Nephron (organoid): ENCODE measurements around the gene SLC38A3.

Source experiments
- H3K27ac Mint-ChIP-seq, 3 experiments: 2 replicates each; pipeline ENCODE4 v1.8.0; 2020; ENCODE audit warnings: mixed read lengths in 3 of 3, mild to moderate bottlenecking in 2 of 3, moderate library complexity in 1 of 3
- H3K27me3 Mint-ChIP-seq: 2 replicates; pipeline ENCODE4 v1.8.0; 2021; ENCODE audit warnings: low read depth, mild to moderate bottlenecking, moderate library complexity, mixed read lengths
- H3K36me3 Mint-ChIP-seq: 2 replicates; pipeline ENCODE4 v1.8.0; 2020; ENCODE audit warnings: low read depth, mixed read lengths
- H3K4me1 Mint-ChIP-seq: 2 replicates; pipeline ENCODE4 v1.8.0; 2020; ENCODE audit warnings: mixed read lengths
- H3K4me3 Mint-ChIP-seq, 3 experiments: 2 replicates each; pipeline ENCODE4 v1.8.0; 2020; ENCODE audit warnings: mild to moderate bottlenecking in 3 of 3, mixed read lengths in 3 of 3, moderate library complexity in 2 of 3
- H3K9me3 Mint-ChIP-seq: 2 replicates; pipeline ENCODE4 v1.8.0; 2020; ENCODE audit warnings: mixed read lengths
- CTCF ChIP-seq, 3 experiments: fragments of 200-600 bp; sonication (generic); IDR thresholded peaks; one replicate each; pipeline ENCODE4 v1.5.0; 2021; ENCODE audit warnings: antibody characterized with exemption in 3 of 3; ENCODE audit not compliant: unreplicated experiment in 3 of 3

The SLC38A3 gene

GRCh38 chr3:50203113-50203808 lies 1.8 kb upstream of the SLC38A3 start:
- Mint-ChIP-seq H3K27ac (peak overlapping the region; percentile 31 to 78 (median 48)), H3K27me3 (peaks cover 45% of the 10 kb centered on the region), H3K4me3 (peak overlapping the region; percentile 41 to 65 (median 51)), H3K9me3 (no peaks in the 10 kb centered on the region), H3K36me3 (no peaks in the 10 kb centered on the region), H3K4me1 (peaks cover 18% of the 10 kb centered on the region)
- no peak for TF ChIP-seq CTCF (IDR thresholded peaks at IDR 0.05; ENCODE audit: unreplicated experiment in 3 of 3)

GRCh38 chr3:50203809-50204803 lies 965 bp upstream of the SLC38A3 start:
- Mint-ChIP-seq H3K4me1 (peaks cover 24% of the 10 kb centered on the region), H3K27me3 (peaks cover 45% of the 10 kb centered on the region), H3K27ac (no peak overlapping the region), H3K4me3 (peak overlapping the region; percentile 30 to 65 (median 55)), H3K9me3 (no peaks in the 10 kb centered on the region), H3K36me3 (no peaks in the 10 kb centered on the region)
- no peak for TF ChIP-seq CTCF (IDR thresholded peaks at IDR 0.05; ENCODE audit: unreplicated experiment in 3 of 3)

GRCh38 chr3:50205413-50206276 lies 574 bp downstream of the SLC38A3 start:
- Mint-ChIP-seq H3K4me1 (peaks cover 24% of the 10 kb centered on the region), H3K27ac (no peak overlapping the region), H3K27me3 (peaks cover 44% of the 10 kb centered on the region)

GRCh38 chr3:50207359-50208042 lies 2.4 kb downstream of the SLC38A3 start:
- H3K4me1 Mint-ChIP-seq = peaks cover 14% of the 10 kb centered on the region
- no peaks in the 10 kb centered on the region for H3K9me3 Mint-ChIP-seq
- H3K4me3 Mint-ChIP-seq = peak overlapping the region in 1 of 3 experiments; percentile 32
- H3K27me3 Mint-ChIP-seq = peaks cover 38% of the 10 kb centered on the region
- no peaks in the 10 kb centered on the region for H3K36me3 Mint-ChIP-seq
- H3K27ac Mint-ChIP-seq = no peak overlapping the region
- TF ChIP-seq CTCF (IDR thresholded peaks at IDR 0.05; ENCODE audit: unreplicated experiment in 3 of 3) = no peak

More at GRCh38 chr3:50205413-50206276, 574 bp downstream of the SLC38A3 start:
- Mint-ChIP-seq H3K9me3 (no peaks in the 10 kb centered on the region), H3K36me3 (no peaks in the 10 kb centered on the region), H3K4me3 (peak overlapping the region; percentile 50 to 78 (median 71))
- TF ChIP-seq CTCF (IDR thresholded peaks at IDR 0.05; ENCODE audit: unreplicated experiment in 3 of 3) = no peak

GRCh38 chr3:50208677-50209344 lies 3.7 kb downstream of the SLC38A3 start:
- H3K9me3 Mint-ChIP-seq = no peaks in the 10 kb centered on the region
- peak overlapping the region in 2 of 3 experiments; percentile 5 to 34 for H3K4me3 Mint-ChIP-seq
- peak overlapping the region in 1 of 3 experiments; percentile 37 for H3K27ac Mint-ChIP-seq
- H3K4me1 Mint-ChIP-seq = peaks cover 6% of the 10 kb centered on the region
- no peaks in the 10 kb centered on the region for H3K36me3 Mint-ChIP-seq
- H3K27me3 Mint-ChIP-seq = peaks cover 34% of the 10 kb centered on the region
- TF ChIP-seq CTCF (IDR thresholded peaks at IDR 0.05; ENCODE audit: unreplicated experiment in 3 of 3) = no peak
